OCI-LY1 (cell line): ENCODE measurements around the gene KCNMA1.

Experiments
- H2AFZ ChIP-seq: fragments of 200-600 bp; sonication (generic), shearing (Covaris generic); 2 replicates; pipeline ENCODE4 v1.6.0; 2014; ENCODE audit warnings: antibody characterized with exemption, mild to moderate bottlenecking, low read length
- H3F3A ChIP-seq: fragments of 200-600 bp; sonication (generic), shearing (Covaris generic); 2 replicates; pipeline ENCODE4 v1.6.0; 2014; ENCODE audit warnings: mild to moderate bottlenecking, antibody characterized with exemption, low read length, moderate library complexity; ENCODE audit not compliant: insufficient read depth
- H3K27ac ChIP-seq: fragments of 200-600 bp; sonication (generic); 2 replicates; pipeline ENCODE4 v1.5.1; 2014; ENCODE audit warnings: low read length, mixed run types, mild to moderate bottlenecking, low read depth; ENCODE audit not compliant: poor library complexity, severe bottlenecking
- H3K27me3 ChIP-seq: fragments of 200-600 bp; sonication (generic); 2 replicates; pipeline ENCODE4 v1.6.0; 2014; ENCODE audit warnings: antibody characterized with exemption, mild to moderate bottlenecking, low read length, moderate library complexity; ENCODE audit not compliant: insufficient read depth
- H3K36me3 ChIP-seq: fragments of 200-600 bp; sonication (generic); 2 replicates; pipeline ENCODE4 v1.6.1; 2014; ENCODE audit warnings: mild to moderate bottlenecking, antibody characterized with exemption, low read length, moderate library complexity, mixed read lengths; ENCODE audit not compliant: insufficient read depth
- H3K4me1 ChIP-seq: fragments of 200-600 bp; sonication (generic); 2 replicates; pipeline ENCODE4 v1.5.1; 2014; ENCODE audit warnings: mild to moderate bottlenecking, low read length, moderate library complexity; ENCODE audit not compliant: insufficient read depth, severe bottlenecking
- H3K4me2 ChIP-seq: fragments of 200-600 bp; sonication (generic), shearing (Covaris generic); 2 replicates; pipeline ENCODE4 v1.6.1; 2014; ENCODE audit warnings: low read length
- H3K4me3 ChIP-seq: fragments of 200-600 bp; sonication (generic); 2 replicates; pipeline ENCODE4 v1.5.1; 2014; ENCODE audit warnings: low read length, low read depth, mild to moderate bottlenecking, mixed read lengths; ENCODE audit not compliant: poor library complexity, severe bottlenecking
- H3K79me2 ChIP-seq: fragments of 200-600 bp; shearing (Covaris generic); 2 replicates; pipeline ENCODE4 v1.6.1; 2016; ENCODE audit warnings: mixed run types, low read length, mixed read lengths; ENCODE audit not compliant: insufficient read depth
- H3K9ac ChIP-seq: fragments of 200-600 bp; sonication (generic), shearing (Covaris generic); 2 replicates; pipeline ENCODE4 v1.6.1; 2014; ENCODE audit warnings: mild to moderate bottlenecking, low read length, mixed read lengths
- H3K9me2 ChIP-seq: fragments of 200-600 bp; sonication (generic), shearing (Covaris generic); 2 replicates; pipeline ENCODE4 v1.6.1; 2014; ENCODE audit warnings: low read depth, mild to moderate bottlenecking, low read length, mixed read lengths
- H3K9me3 ChIP-seq: fragments of 200-600 bp; shearing (Covaris generic); 2 replicates; pipeline ENCODE4 v1.6.1; 2014; ENCODE audit warnings: low read length, mixed read lengths
- H4K20me1 ChIP-seq: fragments of 200-600 bp; sonication (generic), shearing (Covaris generic); 2 replicates; pipeline ENCODE4 v1.6.0; 2016; ENCODE audit warnings: mild to moderate bottlenecking, low read length; ENCODE audit not compliant: insufficient read depth
- CTCF ChIP-seq: fragments of 200-600 bp; sonication (generic), shearing (Covaris generic); IDR thresholded peaks from 2 replicates; pipeline ENCODE4 v1.5.1; 2017; ENCODE audit warnings: mild to moderate bottlenecking, antibody characterized with exemption, low read length, moderate library complexity, mixed read lengths
- EZH2 ChIP-seq: fragments of 200-600 bp; sonication (generic), shearing (Covaris generic); IDR thresholded peaks from 2 replicates; pipeline ENCODE4 v1.8.0; 2017; ENCODE audit warnings: borderline replicate concordance, mixed run types, mild to moderate bottlenecking, antibody characterized with exemption, low read length, moderate library complexity, mixed read lengths

KCNMA1 gene

GRCh38 chr10:77007834-77008233 lies 629.8 kb downstream of the KCNMA1 start:
- Histone ChIP-seq H3K9me2 (no peaks in the 10 kb centered on the region), H3K4me2 (no peak overlapping the region), H3K9me3 (no peaks in the 10 kb centered on the region), H3K4me3 (no peak overlapping the region), H4K20me1 (no peaks in the 10 kb centered on the region), H3F3A (no peaks in the 10 kb centered on the region), H3K27ac (no peak overlapping the region), H3K9ac (no peak overlapping the region), H3K27me3 (no peaks in the 10 kb centered on the region), H3K79me2 (no peaks in the 10 kb centered on the region), H3K36me3 (no peaks in the 10 kb centered on the region), H2AFZ (no peak overlapping the region), H3K4me1 (no peaks in the 10 kb centered on the region)
- TF ChIP-seq CTCF (no peak), EZH2 (no peak)

- Histone ChIP-seq H3F3A (no peaks in the 10 kb centered on the region), H3K9me2 (no peaks in the 10 kb centered on the region), H3K9me3 (no peaks in the 10 kb centered on the region), H3K79me2 (no peaks in the 10 kb centered on the region), H3K27me3 (no peaks in the 10 kb centered on the region), H3K27ac (no peak overlapping the region), H2AFZ (no peak overlapping the region), H3K36me3 (no peaks in the 10 kb centered on the region), H3K4me1 (no peaks in the 10 kb centered on the region), H3K4me2 (no peak overlapping the region), H4K20me1 (no peaks in the 10 kb centered on the region), H3K9ac (no peak overlapping the region), H3K4me3 (no peak overlapping the region)
- no peak for TF ChIP-seq CTCF
- no peak for TF ChIP-seq EZH2
Observed at GRCh38 chr10:77006836-77007511, 630.6 kb downstream of the KCNMA1 start.

GRCh38 chr10:77005871-77006270 lies 631.7 kb downstream of the KCNMA1 start:
- Histone ChIP-seq H3K36me3 (no peaks in the 10 kb centered on the region), H3K9me2 (no peaks in the 10 kb centered on the region), H3F3A (no peaks in the 10 kb centered on the region), H2AFZ (no peak overlapping the region), H4K20me1 (no peaks in the 10 kb centered on the region), H3K27ac (no peak overlapping the region), H3K79me2 (no peaks in the 10 kb centered on the region), H3K4me3 (no peak overlapping the region), H3K4me2 (no peak overlapping the region), H3K27me3 (no peaks in the 10 kb centered on the region), H3K9ac (no peak overlapping the region), H3K9me3 (no peaks in the 10 kb centered on the region), H3K4me1 (no peaks in the 10 kb centered on the region)
- TF ChIP-seq CTCF (no peak), EZH2 (no peak)
